LNCaP clone FGC (cell line): ENCODE measurements around the gene MSTN.
A peak's percentile ranks its signal among the peaks of the same experiment; 100 is the strongest.
"Not testable (repeated sequence)": the region's sequence is repeated elsewhere in the genome, so short reads cannot be mapped to it uniquely, and the experiment has no call there.

Experiments used
- DNase-seq: peaks from one replicate; pipeline ENCODE4 v3.0.0-alpha.2; 2011; ENCODE audit warnings: low read depth
- H3K4me3 ChIP-seq: 2 replicates; pipeline ENCODE4 v1.5.1; 2011; ENCODE audit warnings: mild to moderate bottlenecking, low read depth, low read length, control low read depth
- TF ChIP-seq, protein P1 (sequence below): IDR thresholded peaks from 2 replicates; pipeline ENCODE4 v1.5.1; 2012; ENCODE audit warnings: mild to moderate bottlenecking; ENCODE audit not compliant: control insufficient read depth, insufficient read depth; ENCODE audit errors: extremely low read depth

Gene MSTN

DNA sequence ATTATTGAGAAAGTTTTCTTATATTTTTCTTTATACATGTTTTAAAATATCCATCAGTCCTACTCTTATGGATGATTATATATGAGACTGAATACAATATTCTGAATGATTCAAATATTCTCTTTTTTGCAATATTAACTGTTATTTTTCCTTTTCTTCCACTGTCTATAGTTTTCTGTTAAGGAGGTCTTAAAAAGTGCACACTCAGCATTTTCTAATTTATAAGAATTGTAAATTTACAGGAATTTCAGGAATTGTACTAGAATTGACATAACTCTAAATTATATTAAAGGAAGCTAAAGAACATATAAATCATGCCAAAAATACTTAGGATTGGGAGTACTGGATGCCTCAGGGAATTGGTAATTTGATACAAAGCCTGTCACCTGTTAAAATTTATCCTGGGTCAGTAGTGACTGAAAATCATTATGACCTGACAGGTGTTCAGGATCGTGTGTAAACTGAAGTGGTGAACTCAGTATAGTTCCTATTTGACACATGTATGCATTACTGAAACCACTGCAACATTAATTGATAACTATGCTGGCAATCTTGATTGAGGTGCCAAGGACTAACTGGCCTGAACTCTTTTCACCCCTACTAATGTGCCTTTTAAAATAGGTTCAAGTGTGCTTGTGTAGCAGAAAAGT, 30.4 kb downstream of the MSTN start:
- DNase-seq = no peak
- TF ChIP-seq, protein P1, sequence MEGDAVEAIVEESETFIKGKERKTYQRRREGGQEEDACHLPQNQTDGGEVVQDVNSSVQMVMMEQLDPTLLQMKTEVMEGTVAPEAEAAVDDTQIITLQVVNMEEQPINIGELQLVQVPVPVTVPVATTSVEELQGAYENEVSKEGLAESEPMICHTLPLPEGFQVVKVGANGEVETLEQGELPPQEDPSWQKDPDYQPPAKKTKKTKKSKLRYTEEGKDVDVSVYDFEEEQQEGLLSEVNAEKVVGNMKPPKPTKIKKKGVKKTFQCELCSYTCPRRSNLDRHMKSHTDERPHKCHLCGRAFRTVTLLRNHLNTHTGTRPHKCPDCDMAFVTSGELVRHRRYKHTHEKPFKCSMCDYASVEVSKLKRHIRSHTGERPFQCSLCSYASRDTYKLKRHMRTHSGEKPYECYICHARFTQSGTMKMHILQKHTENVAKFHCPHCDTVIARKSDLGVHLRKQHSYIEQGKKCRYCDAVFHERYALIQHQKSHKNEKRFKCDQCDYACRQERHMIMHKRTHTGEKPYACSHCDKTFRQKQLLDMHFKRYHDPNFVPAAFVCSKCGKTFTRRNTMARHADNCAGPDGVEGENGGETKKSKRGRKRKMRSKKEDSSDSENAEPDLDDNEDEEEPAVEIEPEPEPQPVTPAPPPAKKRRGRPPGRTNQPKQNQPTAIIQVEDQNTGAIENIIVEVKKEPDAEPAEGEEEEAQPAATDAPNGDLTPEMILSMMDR = no peak
- H3K4me3 ChIP-seq = no peak overlapping the region

DNA sequence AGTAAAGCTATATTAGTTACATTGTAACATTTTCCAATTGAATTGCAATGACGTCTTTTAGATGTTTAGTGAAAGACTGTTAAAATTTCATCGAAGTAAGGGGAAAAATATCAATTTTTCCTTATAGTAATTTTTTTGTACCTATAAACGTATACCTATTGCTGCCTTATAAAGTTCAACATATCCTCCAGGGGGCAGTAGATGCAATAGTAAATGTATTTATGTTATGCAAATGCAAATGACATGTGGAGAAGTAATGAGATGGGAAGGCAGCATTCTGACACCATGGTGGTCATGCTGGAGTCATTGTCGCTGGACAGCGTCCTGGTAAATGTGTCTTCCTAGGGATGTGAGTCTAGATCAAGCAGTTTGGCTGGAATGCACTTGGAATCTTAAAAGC, 38.7 kb downstream of the MSTN start:
- TF ChIP-seq, protein P1 = peak; percentile 52
- DNase-seq = peak; percentile 50
- no peak overlapping the region for H3K4me3 ChIP-seq

DNA sequence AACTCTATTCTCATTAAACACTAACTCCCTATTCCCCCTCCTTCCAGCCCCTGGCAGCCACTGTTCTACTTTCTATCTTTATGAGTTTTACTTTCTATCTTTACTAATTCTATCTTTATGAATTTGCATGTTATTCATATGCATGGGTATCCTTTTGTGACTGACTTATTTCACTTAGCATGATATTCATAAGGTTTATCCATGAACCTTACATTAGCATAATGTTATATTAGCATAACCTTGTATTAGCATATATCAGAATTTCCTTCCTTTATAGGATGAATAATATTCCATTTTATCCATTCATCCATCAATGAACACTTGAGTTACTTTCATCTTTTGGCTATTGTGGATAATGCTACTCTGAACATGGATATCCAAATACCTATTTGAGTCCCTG, 41.8 kb downstream of the MSTN start:
- no peak for DNase-seq
- H3K4me3 ChIP-seq = no peak overlapping the region
- TF ChIP-seq, protein P1 = no peak

DNA sequence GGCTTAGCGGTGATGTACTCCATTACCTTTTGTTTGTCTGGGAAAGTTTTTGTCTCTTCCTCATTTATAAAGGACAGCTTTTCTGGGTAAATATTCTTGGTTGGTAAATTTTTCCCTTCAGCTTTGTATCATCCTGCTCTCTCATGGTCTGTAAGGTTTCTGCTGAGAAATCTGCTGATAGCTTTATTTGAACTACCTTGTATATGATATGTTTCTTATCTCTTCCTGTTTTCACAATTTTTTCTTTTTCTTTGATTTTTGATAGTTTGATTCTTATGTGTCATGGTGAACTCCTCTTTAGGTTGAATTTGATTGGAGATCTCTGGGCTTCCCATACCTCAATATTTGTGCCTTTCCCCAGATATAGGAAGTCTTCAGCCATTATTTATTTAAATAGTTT, 44.7 kb downstream of the MSTN start:
- TF ChIP-seq, protein P1 = no peak
- H3K4me3 ChIP-seq = no peak overlapping the region
- DNase-seq = no peak

DNA sequence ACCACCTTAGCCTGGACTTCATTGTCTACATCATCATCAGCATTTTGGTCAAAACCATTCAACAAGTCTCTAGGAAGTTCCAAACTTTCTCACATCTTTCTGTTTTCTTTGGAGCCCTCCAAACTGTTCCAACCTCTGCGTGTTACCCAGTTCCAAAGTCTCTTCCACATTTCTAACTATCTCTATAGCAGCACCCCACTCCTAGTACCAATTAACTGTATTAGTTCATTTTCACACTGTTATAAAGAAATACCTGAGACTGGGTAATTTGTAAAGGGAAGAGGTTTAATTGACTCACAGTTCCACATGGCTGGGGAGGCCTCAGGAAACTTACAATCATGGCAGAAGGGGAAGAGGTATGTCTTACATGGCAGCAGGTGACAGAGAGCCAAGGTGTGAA, 46.6 kb downstream of the MSTN start:
- not testable (repeated sequence) for H3K4me3 ChIP-seq, DNase-seq
